ENCODE data around the gene PTCHD1.

Gene PTCHD1

GRCh38 chrX:23344904-23345271 lies 10.2 kb downstream of the PTCHD1 start:
- DNase-seq (ENCODE audit: low read depth in 1 of 2, low spot score in 1 of 2) = no peak

- no peak for DNase-seq (ENCODE audit: low read depth in 1 of 2, low spot score in 1 of 2)
These were observed 21.5 kb downstream of the PTCHD1 start for GRCh38 chrX:23356189-23356588.

- no peak for DNase-seq (ENCODE audit: low read depth in 1 of 2, low spot score in 1 of 2)
These were observed 29.8 kb downstream of the PTCHD1 start for GRCh38 chrX:23364416-23364815.

- DNase-seq (ENCODE audit: low read depth in 1 of 2, low spot score in 1 of 2) = no peak
These were observed 30.9 kb downstream of the PTCHD1 start for GRCh38 chrX:23365541-23365940.

- DNase-seq (ENCODE audit: low read depth in 1 of 2, low spot score in 1 of 2) = no peak
These were observed 32.3 kb downstream of the PTCHD1 start for GRCh38 chrX:23366914-23367313.

- DNase-seq (ENCODE audit: low read depth in 1 of 2, low spot score in 1 of 2) = no peak
These were observed 34.4 kb downstream of the PTCHD1 start for GRCh38 chrX:23369027-23369426.

GRCh38 chrX:23372220-23372902 lies 37.7 kb downstream of the PTCHD1 start:
- no peak for DNase-seq (ENCODE audit: low read depth in 1 of 2, low spot score in 1 of 2)

GRCh38 chrX:23373129-23373804 lies 38.6 kb downstream of the PTCHD1 start:
- no peak for DNase-seq (ENCODE audit: low read depth in 1 of 2, low spot score in 1 of 2)

GRCh38 chrX:23374291-23374690 lies 39.6 kb downstream of the PTCHD1 start:
- no peak for DNase-seq (ENCODE audit: low read depth in 1 of 2, low spot score in 1 of 2)

GRCh38 chrX:23376581-23376980 lies 41.9 kb downstream of the PTCHD1 start:
- DNase-seq (ENCODE audit: low read depth in 1 of 2, low spot score in 1 of 2) = no peak

GRCh38 chrX:23380581-23380980 lies 45.9 kb downstream of the PTCHD1 start:
- DNase-seq (ENCODE audit: low read depth in 1 of 2, low spot score in 1 of 2) = no peak

GRCh38 chrX:23381099-23382087 lies 46.7 kb downstream of the PTCHD1 start:
- no peak for DNase-seq (ENCODE audit: low read depth in 1 of 2, low spot score in 1 of 2)

- DNase-seq (ENCODE audit: low read depth in 1 of 2, low spot score in 1 of 2) = no peak
These were observed 47.9 kb downstream of the PTCHD1 start for GRCh38 chrX:23382572-23382971.

- no peak for DNase-seq (ENCODE audit: low read depth in 1 of 2, low spot score in 1 of 2)
These were observed 48.8 kb downstream of the PTCHD1 start for GRCh38 chrX:23383411-23383810.

GRCh38 chrX:23385242-23385641 lies 50.6 kb downstream of the PTCHD1 start:
- no peak for DNase-seq (ENCODE audit: low read depth in 1 of 2, low spot score in 1 of 2)

GRCh38 chrX:23386260-23386659 lies 51.6 kb downstream of the PTCHD1 start:
- DNase-seq (ENCODE audit: low read depth in 1 of 2, low spot score in 1 of 2) = no peak

GRCh38 chrX:23386726-23387125 lies 52.1 kb downstream of the PTCHD1 start:
- DNase-seq (ENCODE audit: low read depth in 1 of 2, low spot score in 1 of 2) = no peak

- no peak for DNase-seq (ENCODE audit: low read depth in 1 of 2, low spot score in 1 of 2)
These were observed 53.0 kb downstream of the PTCHD1 start for GRCh38 chrX:23387550-23388184.

GRCh38 chrX:23389196-23389792 lies 54.6 kb downstream of the PTCHD1 start:
- DNase-seq (ENCODE audit: low read depth in 1 of 2, low spot score in 1 of 2) = no peak

- DNase-seq (ENCODE audit: low read depth in 1 of 2, low spot score in 1 of 2) = no peak
These were observed 56.3 kb downstream of the PTCHD1 start for GRCh38 chrX:23390979-23391378.

GRCh38 chrX:23392195-23392594 lies 57.5 kb downstream of the PTCHD1 start:
- DNase-seq (ENCODE audit: low read depth in 1 of 2, low spot score in 1 of 2) = no peak

Measured in stimulated activated CD4-positive, alpha-beta T cell treated with anti-CD3 and anti-CD28 coated beads, Interleukin-15, amount 100 ng/mL, for 1 hour (primary cell).